Measurements from ENCODE around the gene CAND1. TPM values are rescaled to one million over a fixed set of nuclear protein-coding genes. Genes with fewer than 3 reads are reported as not detected.

The CAND1 gene
- polyA plus RNA-seq, 1 experiment = 64.6 TPM

DNA sequence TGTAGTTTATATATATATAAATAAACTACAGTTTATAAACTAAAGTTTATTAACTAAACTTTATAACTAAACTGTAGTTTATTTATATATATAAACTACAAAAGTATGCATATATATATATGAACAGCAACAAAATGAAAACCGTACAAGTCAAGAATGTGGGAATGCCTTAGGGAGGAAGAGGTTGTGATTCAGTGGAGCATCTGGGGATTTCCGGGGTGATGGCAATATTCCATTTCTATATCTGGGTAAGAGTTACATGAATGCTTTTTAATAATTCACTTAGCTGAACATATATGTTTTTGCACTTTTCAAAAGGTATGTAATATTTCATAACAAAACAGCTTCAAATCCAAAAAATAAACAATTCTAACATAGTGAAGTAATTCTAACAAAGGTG is 30.1 kb upstream of the CAND1 start:
- ChIA-PET POLR2A (no interaction called here), CTCF (no interaction called here)
- DNase-seq (ENCODE audit: low read depth) = no peak
- TF ChIP-seq, protein P1, sequence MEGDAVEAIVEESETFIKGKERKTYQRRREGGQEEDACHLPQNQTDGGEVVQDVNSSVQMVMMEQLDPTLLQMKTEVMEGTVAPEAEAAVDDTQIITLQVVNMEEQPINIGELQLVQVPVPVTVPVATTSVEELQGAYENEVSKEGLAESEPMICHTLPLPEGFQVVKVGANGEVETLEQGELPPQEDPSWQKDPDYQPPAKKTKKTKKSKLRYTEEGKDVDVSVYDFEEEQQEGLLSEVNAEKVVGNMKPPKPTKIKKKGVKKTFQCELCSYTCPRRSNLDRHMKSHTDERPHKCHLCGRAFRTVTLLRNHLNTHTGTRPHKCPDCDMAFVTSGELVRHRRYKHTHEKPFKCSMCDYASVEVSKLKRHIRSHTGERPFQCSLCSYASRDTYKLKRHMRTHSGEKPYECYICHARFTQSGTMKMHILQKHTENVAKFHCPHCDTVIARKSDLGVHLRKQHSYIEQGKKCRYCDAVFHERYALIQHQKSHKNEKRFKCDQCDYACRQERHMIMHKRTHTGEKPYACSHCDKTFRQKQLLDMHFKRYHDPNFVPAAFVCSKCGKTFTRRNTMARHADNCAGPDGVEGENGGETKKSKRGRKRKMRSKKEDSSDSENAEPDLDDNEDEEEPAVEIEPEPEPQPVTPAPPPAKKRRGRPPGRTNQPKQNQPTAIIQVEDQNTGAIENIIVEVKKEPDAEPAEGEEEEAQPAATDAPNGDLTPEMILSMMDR (IDR thresholded peaks at IDR 0.05; ENCODE audit: insufficient read depth, low read depth, low read length) = no peak
- Histone ChIP-seq H3K4me3 (ENCODE audit: low read depth, low read length) (no peak overlapping the region), H3K27me3 (ENCODE audit: control insufficient read depth, insufficient read depth, low read length) (no peaks in the 10 kb centered on the region; the same call in 1 of the 2 replicates), H3K36me3 (ENCODE audit: control insufficient read depth, insufficient read depth, low read length) (no peaks in the 10 kb centered on the region)

DNA sequence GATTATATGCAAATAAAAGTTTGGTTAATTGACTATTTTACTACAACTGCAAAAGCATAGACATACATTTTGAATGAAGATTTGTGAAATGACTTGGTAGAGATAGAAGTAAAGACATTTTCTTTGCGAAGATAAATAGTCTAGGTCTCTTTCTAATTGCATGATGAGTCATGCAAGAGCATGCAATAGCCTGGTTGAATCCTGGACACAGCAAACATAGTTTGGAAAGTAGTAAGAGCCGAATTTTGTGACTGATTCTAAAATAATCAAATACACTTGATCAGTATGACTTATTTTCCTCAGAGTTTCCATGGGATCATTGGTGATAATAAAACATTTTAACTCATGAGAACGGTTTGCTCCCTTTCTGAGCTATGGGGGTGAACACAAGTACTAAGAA is 27.7 kb upstream of the CAND1 start:
- DNase-seq (ENCODE audit: low read depth) = no peak
- no peaks in the 10 kb centered on the region for H3K36me3 ChIP-seq (ENCODE audit: control insufficient read depth, insufficient read depth, low read length)
- H3K27me3 ChIP-seq (ENCODE audit: control insufficient read depth, insufficient read depth, low read length) = no peaks in the 10 kb centered on the region
- TF ChIP-seq, protein P1 (IDR thresholded peaks at IDR 0.05; ENCODE audit: insufficient read depth, low read depth, low read length) = no peak
- ChIA-PET CTCF (no interaction called here), POLR2A (no interaction called here)
- H3K4me3 ChIP-seq (ENCODE audit: low read depth, low read length) = no peak overlapping the region

DNA sequence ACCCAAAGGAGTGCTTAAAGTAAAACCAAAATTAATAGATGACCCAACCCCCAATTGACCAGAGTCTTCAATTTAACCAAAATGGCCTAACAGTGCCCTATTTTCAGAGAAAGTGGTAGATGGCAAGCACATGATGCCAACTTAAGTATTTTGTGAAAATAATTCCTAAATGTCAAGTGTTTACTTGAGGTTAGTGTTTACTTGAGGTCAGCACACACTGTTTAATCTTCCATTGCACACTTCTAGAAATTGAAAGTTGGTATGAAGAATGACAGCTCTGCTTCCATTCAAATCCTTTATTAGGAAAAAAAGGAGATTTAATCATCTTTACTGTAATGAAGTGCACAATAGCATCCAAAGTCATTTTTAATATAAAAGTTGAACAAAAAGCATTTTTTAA is 25.9 kb upstream of the CAND1 start:
- no peak overlapping the region for H3K4me3 ChIP-seq (ENCODE audit: low read depth, low read length)
- TF ChIP-seq, protein P1 (IDR thresholded peaks at IDR 0.05; ENCODE audit: insufficient read depth, low read depth, low read length) = no peak
- no peaks in the 10 kb centered on the region for H3K27me3 ChIP-seq (ENCODE audit: control insufficient read depth, insufficient read depth, low read length)
- ChIA-PET CTCF (no interaction called here), POLR2A (no interaction called here)
- H3K36me3 ChIP-seq (ENCODE audit: control insufficient read depth, insufficient read depth, low read length) = no peaks in the 10 kb centered on the region
- DNase-seq (ENCODE audit: low read depth) = no peak

DNA sequence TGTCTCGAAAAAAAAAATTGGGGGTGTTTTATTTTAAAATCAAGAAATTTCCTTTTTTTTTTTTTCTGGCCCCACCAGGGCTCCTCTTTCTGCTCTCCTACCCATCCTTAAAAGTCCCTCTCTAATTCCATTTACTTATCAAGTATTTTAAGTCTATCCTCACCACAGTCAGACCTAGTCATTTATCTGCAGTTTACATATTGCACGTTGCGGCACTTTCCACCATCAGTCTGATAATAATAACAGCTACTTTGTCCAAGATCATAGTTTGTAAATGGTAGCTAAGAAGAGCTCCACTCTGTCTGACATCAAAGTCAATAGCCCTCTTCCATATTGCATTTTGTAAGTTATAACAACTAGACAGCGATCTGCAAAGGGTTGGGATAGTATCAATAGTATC is 23.6 kb upstream of the CAND1 start:
- H3K4me3 ChIP-seq (ENCODE audit: low read depth, low read length) = no peak overlapping the region
- no peak for DNase-seq (ENCODE audit: low read depth)
- CTCF ChIA-PET = interaction anchor here (1.6 kb wide), 1 partner anchor 12 kb away, joined by 5 read pairs; no protein-coding TSS in a partner anchor
- H3K27me3 ChIP-seq (ENCODE audit: control insufficient read depth, insufficient read depth, low read length) = no peaks in the 10 kb centered on the region
- POLR2A ChIA-PET = no interaction called here
- H3K36me3 ChIP-seq (ENCODE audit: control insufficient read depth, insufficient read depth, low read length) = no peaks in the 10 kb centered on the region
- TF ChIP-seq, protein P1 (IDR thresholded peaks at IDR 0.05; ENCODE audit: insufficient read depth, low read depth, low read length) = no peak

DNA sequence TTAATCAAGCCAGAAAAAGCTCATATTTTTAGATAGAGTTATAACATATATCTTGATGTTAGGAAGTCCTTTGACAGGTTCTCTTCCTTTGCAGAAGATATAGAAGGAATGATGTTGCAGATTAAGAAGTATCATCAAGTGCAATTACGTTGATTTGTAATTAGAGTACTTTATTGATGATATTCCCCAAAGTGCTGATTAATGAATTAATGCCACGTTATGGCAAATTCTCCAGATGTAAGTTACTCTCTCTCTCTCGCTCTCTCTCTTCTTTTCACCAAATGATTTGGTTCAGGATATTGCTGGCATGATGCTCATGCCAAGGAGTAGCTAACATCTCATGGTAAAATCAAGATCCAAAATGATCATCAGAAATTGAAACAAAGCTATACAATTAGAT is 18.1 kb upstream of the CAND1 start:
- ChIA-PET CTCF (no interaction called here), POLR2A (no interaction called here)
- Histone ChIP-seq H3K36me3 (ENCODE audit: control insufficient read depth, insufficient read depth, low read length) (no peaks in the 10 kb centered on the region), H3K4me3 (ENCODE audit: low read depth, low read length) (no peak overlapping the region), H3K27me3 (ENCODE audit: control insufficient read depth, insufficient read depth, low read length) (no peaks in the 10 kb centered on the region)
- DNase-seq (ENCODE audit: low read depth) = no peak
- TF ChIP-seq, protein P1 (IDR thresholded peaks at IDR 0.05; ENCODE audit: insufficient read depth, low read depth, low read length) = no peak
